HepG2 (cell line): ENCODE results near the gene B4GALT5. TPM values are rescaled to one million over a fixed set of nuclear protein-coding genes. Genes with fewer than 3 reads are reported as not detected.

Source experiments
- KAT7 ChIP-seq: IDR thresholded peaks from 2 replicates; pipeline ENCODE4 v1.6.1; 2018; ENCODE audit warnings: borderline replicate concordance, missing compliant biosample characterization
- PAF1 ChIP-seq: IDR thresholded peaks from 2 replicates; pipeline ENCODE4 v1.6.1; 2016; ENCODE audit warnings: missing genetic modification reagents, missing compliant biosample characterization
- PATZ1 ChIP-seq: sonication (generic); formaldehyde crosslinking; IDR thresholded peaks from 2 replicates; pipeline ENCODE4 v1.4.0; 2020; ENCODE audit warnings: missing genetic modification reagents
- RFXANK ChIP-seq: IDR thresholded peaks from 2 replicates; pipeline ENCODE4 v1.6.1; 2016
- ZNF292 ChIP-seq: sonication (generic); formaldehyde crosslinking; IDR thresholded peaks from 2 replicates; pipeline ENCODE4 v1.8.1; 2022; ENCODE audit warnings: mild to moderate bottlenecking, low read depth, missing genetic modification reagents, borderline replicate concordance
- ZNF367 ChIP-seq: sonication (generic); formaldehyde crosslinking; IDR thresholded peaks from 2 replicates; pipeline ENCODE4 v1.4.0; 2020; ENCODE audit warnings: missing genetic modification reagents, borderline replicate concordance
- ZNF441 ChIP-seq: sonication (generic); formaldehyde crosslinking; IDR thresholded peaks from 2 replicates; pipeline ENCODE4 v1.7.0; 2021; ENCODE audit warnings: missing genetic modification reagents, borderline replicate concordance
- ZNF460 ChIP-seq: sonication (generic); formaldehyde crosslinking; IDR thresholded peaks from 2 replicates; pipeline ENCODE4 v1.5.1; 2020; ENCODE audit warnings: missing genetic modification reagents, mild to moderate bottlenecking, borderline replicate concordance
- ZNF543 ChIP-seq: sonication (generic); formaldehyde crosslinking; IDR thresholded peaks from 2 replicates; pipeline ENCODE4 v1.4.0; 2020; ENCODE audit warnings: mild to moderate bottlenecking, missing genetic modification reagents
- polyA plus RNA-seq, 8 experiments: library from polyadenylated mRNA; depleted of rRNA in 3 of 8; stranded (reverse) in 7 of 8; unstranded in 1 of 8; fragments of >200 nt; fragmentation: Illumina TruSeq in 4 of 8; extraction: Trizol in 4 of 8; gene quantifications; 2 replicates each; pipeline versions ENCODE4 v1.2.1 to v1.2.3, GENCODE V29; 2011 to 2016; ENCODE audit warnings: low read depth in 4 of 8, missing spikeins in 1 of 8, mixed read lengths in 1 of 8; ENCODE audit not compliant: insufficient read depth in 1 of 8
- total RNA-seq, 5 experiments: library from RNA; depleted of rRNA; stranded (reverse); fragments of >200 nt; fragmentation: Illumina TruSeq; extraction: Trizol; gene quantifications; 2 replicates each; pipeline ENCODE4 v1.2.3, GENCODE V29; 2016; ENCODE audit warnings: low read depth in 1 of 5
- TF ChIP-seq, protein P1 (sequence below): sonication (generic); formaldehyde crosslinking; conservative IDR thresholded peaks from 2 replicates; pipeline ENCODE4 v1.4.0; 2020; ENCODE audit warnings: missing genetic modification reagents
- TF ChIP-seq, protein P2 (sequence below): sonication (generic); formaldehyde crosslinking; IDR thresholded peaks from 2 replicates; pipeline ENCODE4 v1.5.0; 2020; ENCODE audit warnings: missing genetic modification reagents
- TF ChIP-seq, protein P3 (sequence below), 2 experiments: sonication (generic) in 1 of 2; formaldehyde crosslinking in 1 of 2; IDR thresholded peaks; 2 replicates each; pipeline versions ENCODE4 v1.6.1 to v1.9.0; 2014 to 2022; ENCODE audit warnings: antibody characterized with exemption in 1 of 2, borderline replicate concordance in 1 of 2, inconsistent platforms in 1 of 2, low read depth in 1 of 2, missing genetic modification reagents in 1 of 2
- TF ChIP-seq, protein P4 (sequence below), 2 experiments: sonication (generic) in 1 of 2; formaldehyde crosslinking in 1 of 2; IDR thresholded peaks; 2 replicates each; pipeline versions ENCODE4 v1.5.1 to v1.6.1; 2011 to 2020; ENCODE audit warnings: borderline replicate concordance in 1 of 2, low read depth in 1 of 2, low read length in 1 of 2, mild to moderate bottlenecking in 1 of 2, missing genetic modification reagents in 1 of 2, moderate library complexity in 1 of 2

Gene B4GALT5
- total and polyA plus RNA-seq, 2 of the 13 experiments (the other 11 are each of a cell fraction or from before 2014, with no cell fraction given), result 27.3 to 30.9 TPM

DNA sequence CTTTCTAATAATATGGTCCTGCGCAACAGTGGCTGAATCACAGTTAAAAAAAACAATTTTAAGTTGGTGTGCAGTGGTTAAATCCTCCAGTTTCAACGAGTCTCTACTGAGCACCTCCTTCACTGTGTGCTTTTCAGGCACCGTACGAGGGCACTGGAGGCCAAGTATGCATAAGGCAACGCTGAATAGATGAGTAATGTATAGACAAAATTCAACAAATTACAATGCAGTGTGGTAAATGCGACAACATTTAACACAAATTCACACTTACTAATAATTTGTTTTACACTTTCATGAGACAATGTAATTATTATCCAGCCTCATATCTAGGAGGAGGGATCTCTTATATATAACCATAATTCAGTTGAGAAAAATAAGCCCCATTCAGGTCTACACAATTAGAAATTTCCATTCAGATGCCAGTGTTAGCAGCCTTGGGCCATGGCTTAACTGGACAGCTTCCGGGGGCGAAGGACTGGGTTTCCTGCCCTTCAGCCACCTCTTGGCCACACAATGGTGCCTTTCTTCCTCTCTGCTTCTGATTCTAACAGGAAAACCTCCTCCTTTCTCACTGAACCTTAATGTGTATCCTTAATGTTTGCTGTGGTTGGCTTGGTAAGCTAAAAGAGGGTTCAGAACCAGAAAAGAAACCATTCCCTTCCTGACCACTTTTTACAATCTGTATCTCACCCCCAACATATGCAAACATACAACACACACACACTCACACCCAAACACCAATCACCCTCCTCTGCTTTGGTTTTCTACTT, 51.9 kb downstream of the B4GALT5 start (continued):
- TF ChIP-seq, protein P1, sequence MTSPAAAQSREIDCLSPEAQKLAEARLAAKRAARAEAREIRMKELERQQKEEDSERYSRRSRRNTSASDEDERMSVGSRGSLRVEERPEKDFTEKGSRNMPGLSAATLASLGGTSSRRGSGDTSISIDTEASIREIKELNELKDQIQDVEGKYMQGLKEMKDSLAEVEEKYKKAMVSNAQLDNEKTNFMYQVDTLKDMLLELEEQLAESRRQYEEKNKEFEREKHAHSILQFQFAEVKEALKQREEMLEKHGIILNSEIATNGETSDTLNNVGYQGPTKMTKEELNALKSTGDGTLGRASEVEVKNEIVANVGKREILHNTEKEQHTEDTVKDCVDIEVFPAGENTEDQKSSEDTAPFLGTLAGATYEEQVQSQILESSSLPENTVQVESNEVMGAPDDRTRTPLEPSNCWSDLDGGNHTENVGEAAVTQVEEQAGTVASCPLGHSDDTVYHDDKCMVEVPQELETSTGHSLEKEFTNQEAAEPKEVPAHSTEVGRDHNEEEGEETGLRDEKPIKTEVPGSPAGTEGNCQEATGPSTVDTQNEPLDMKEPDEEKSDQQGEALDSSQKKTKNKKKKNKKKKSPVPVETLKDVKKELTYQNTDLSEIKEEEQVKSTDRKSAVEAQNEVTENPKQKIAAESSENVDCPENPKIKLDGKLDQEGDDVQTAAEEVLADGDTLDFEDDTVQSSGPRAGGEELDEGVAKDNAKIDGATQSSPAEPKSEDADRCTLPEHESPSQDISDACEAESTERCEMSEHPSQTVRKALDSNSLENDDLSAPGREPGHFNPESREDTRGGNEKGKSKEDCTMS (CRISPR knock-in tag), result no peak
- TF ChIP-seq, protein P2, sequence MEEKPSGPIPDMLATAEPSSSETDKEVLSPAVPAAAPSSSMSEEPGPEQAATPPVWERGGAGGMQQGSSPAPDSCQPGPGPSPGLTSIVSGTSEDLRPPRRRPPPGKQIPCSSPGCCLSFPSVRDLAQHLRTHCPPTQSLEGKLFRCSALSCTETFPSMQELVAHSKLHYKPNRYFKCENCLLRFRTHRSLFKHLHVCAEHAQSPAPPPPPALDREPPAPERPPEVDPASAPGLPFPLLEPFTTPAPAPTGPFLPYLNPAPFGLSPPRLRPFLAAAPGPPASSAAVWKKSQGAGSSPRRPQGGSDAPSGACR (CRISPR knock-in tag), result no peak
- TF ChIP-seq, protein P3, sequence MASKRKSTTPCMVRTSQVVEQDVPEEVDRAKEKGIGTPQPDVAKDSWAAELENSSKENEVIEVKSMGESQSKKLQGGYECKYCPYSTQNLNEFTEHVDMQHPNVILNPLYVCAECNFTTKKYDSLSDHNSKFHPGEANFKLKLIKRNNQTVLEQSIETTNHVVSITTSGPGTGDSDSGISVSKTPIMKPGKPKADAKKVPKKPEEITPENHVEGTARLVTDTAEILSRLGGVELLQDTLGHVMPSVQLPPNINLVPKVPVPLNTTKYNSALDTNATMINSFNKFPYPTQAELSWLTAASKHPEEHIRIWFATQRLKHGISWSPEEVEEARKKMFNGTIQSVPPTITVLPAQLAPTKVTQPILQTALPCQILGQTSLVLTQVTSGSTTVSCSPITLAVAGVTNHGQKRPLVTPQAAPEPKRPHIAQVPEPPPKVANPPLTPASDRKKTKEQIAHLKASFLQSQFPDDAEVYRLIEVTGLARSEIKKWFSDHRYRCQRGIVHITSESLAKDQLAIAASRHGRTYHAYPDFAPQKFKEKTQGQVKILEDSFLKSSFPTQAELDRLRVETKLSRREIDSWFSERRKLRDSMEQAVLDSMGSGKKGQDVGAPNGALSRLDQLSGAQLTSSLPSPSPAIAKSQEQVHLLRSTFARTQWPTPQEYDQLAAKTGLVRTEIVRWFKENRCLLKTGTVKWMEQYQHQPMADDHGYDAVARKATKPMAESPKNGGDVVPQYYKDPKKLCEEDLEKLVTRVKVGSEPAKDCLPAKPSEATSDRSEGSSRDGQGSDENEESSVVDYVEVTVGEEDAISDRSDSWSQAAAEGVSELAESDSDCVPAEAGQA (IDR thresholded peaks at IDR 0.05; ENCODE audit: low read depth), result no peak
- TF ChIP-seq, protein P3 (CRISPR knock-in tag; IDR thresholded peaks at IDR 0.05; ENCODE audit: borderline replicate concordance), result no peak
- peak; percentile 73 for TF ChIP-seq PATZ1 (CRISPR knock-in tag)
- TF ChIP-seq, protein P4, sequence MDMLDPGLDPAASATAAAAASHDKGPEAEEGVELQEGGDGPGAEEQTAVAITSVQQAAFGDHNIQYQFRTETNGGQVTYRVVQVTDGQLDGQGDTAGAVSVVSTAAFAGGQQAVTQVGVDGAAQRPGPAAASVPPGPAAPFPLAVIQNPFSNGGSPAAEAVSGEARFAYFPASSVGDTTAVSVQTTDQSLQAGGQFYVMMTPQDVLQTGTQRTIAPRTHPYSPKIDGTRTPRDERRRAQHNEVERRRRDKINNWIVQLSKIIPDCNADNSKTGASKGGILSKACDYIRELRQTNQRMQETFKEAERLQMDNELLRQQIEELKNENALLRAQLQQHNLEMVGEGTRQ (IDR thresholded peaks at IDR 0.05; ENCODE audit: low read depth, low read length), result no peak
- TF ChIP-seq, protein P4 (CRISPR knock-in tag; IDR thresholded peaks at IDR 0.05; ENCODE audit: borderline replicate concordance), result no peak
- no peak for TF ChIP-seq PAF1 (CRISPR knock-in tag)
- no peak for TF ChIP-seq KAT7
- no peak for TF ChIP-seq ZNF543 (CRISPR knock-in tag)
- no peak for TF ChIP-seq ZNF367 (CRISPR knock-in tag)
- TF ChIP-seq RFXANK (CRISPR knock-in tag), result no peak
- 0 out of 2 replicates have a peak, but pooled peaks have one; percentile 51 for TF ChIP-seq ZNF292 (CRISPR knock-in tag)
- no peak for TF ChIP-seq ZNF460 (CRISPR knock-in tag)
- TF ChIP-seq ZNF441 (CRISPR knock-in tag), result no peak
